HL-60 (cell line): ENCODE measurements around the gene RPUSD3.

ENCODE experiments used
- CTCF ChIP-seq: IDR thresholded peaks from one replicate; pipeline ENCODE4 v1.5.1; 2011; ENCODE audit warnings: low read length, control low read depth, inconsistent platforms; ENCODE audit not compliant: insufficient read depth
- GABPA ChIP-seq: IDR thresholded peaks from 2 replicates; pipeline ENCODE4 v1.6.1; 2012; ENCODE audit warnings: low read depth
- POLR2AphosphoS5 ChIP-seq: IDR thresholded peaks from 2 replicates; pipeline ENCODE4 v1.6.1; 2012; ENCODE audit warnings: low read depth
- REST ChIP-seq: IDR thresholded peaks from 2 replicates; pipeline ENCODE4 v1.6.1; 2012; ENCODE audit warnings: low read depth; ENCODE audit not compliant: insufficient replicate concordance
- SPI1 ChIP-seq: IDR thresholded peaks from 2 replicates; pipeline ENCODE4 v1.6.1; 2012; ENCODE audit warnings: low read depth, mild to moderate bottlenecking, borderline replicate concordance

GRCh38 chr3:9828801-9829755 is 14.7 kb downstream of the RPUSD3 start:
- TF ChIP-seq REST: no peak
- TF ChIP-seq CTCF: no peak
- TF ChIP-seq GABPA: no peak
- no peak for TF ChIP-seq POLR2AphosphoS5
- TF ChIP-seq SPI1: no peak
